ENCODE measurements around the gene BRD4. TPM values are rescaled to one million over a fixed set of nuclear protein-coding genes. Genes with fewer than 3 reads are reported as not detected.

Gene BRD4
- total and polyA plus RNA-seq, 2 experiments from 2014 or later, result 63.8 to 115 TPM

GRCh38 chr19:15238639-15239155 is 93.6 kb downstream of the BRD4 start:
- DNase-seq (ENCODE audit: low spot score) (peak; percentile 57), ATAC-seq (peak; percentile 34)
- Histone ChIP-seq H3F3A (replicated peaks; ENCODE audit: low read depth) (peaks cover 23% of the 10 kb centered on the region), H3K27ac (ENCODE audit: low read depth) (no peak overlapping the region), H3K79me2 (replicated peaks; ENCODE audit: insufficient read depth) (no peaks in the 10 kb centered on the region), H2AFZ (no peak overlapping the region), H3K4me3 (no peak overlapping the region), H3K9me2 (ENCODE audit: insufficient read depth) (no peaks in the 10 kb centered on the region), H3K36me3 (ENCODE audit: insufficient read depth) (peaks cover 10% of the 10 kb centered on the region), H3K27me3 (ENCODE audit: insufficient read depth) (no peaks in the 10 kb centered on the region), H4K20me1 (replicated peaks; ENCODE audit: insufficient read depth) (peaks cover 9% of the 10 kb centered on the region; the same call in 1 of the 2 replicates), H3K4me1 (ENCODE audit: insufficient read depth) (no peaks in the 10 kb centered on the region; the same call in 1 of the 2 replicates), H3K4me2 (no peak overlapping the region)
- peaks cover 55% of the 10 kb centered on the region for H3K36me3 Mint-ChIP-seq (ENCODE audit: low read depth)
- 0 out of 3 replicates have a peak, but pooled peaks cover 2% of the 10 kb centered on the region for H3K9me3 Mint-ChIP-seq
- H3K27ac Mint-ChIP-seq, result no peak overlapping the region
- peaks cover 27% of the 10 kb centered on the region for H3K27me3 Mint-ChIP-seq (ENCODE audit: insufficient read depth, low read depth, poor library complexity)
- H3K4me1 Mint-ChIP-seq, result peaks cover 5% of the 10 kb centered on the region; the same call in 2 of the 3 replicates
- no peak for TF ChIP-seq STAT1 (IDR thresholded peaks at IDR 0.05; ENCODE audit: unreplicated experiment)
- TF ChIP-seq CTCF (conservative IDR thresholded peaks at IDR 0.05; ENCODE audit: low read depth in 2 of 2), result 0 out of 4 replicates have a peak, but pooled peaks of 1 of the 2 experiments have one; percentile 6
- TF ChIP-seq EZH2phosphoT487 (IDR thresholded peaks at IDR 0.05; ENCODE audit: unreplicated experiment), result no peak
- TF ChIP-seq ZNF114 (CRISPR knock-in tag; IDR thresholded peaks at IDR 0.05), result no peak
- no peak overlapping the region for H3K4me3 Mint-ChIP-seq

- H3K36me3 Mint-ChIP-seq (ENCODE audit: low read depth), result peaks cover 50% of the 10 kb centered on the region
- peaks cover 3% of the 10 kb centered on the region; the same call in 1 of the 3 replicates for H3K4me1 Mint-ChIP-seq
- peaks cover 9% of the 10 kb centered on the region; the same call in 1 of the 2 replicates for H4K20me1 ChIP-seq (replicated peaks; ENCODE audit: insufficient read depth)
- no peak for ATAC-seq
- no peaks in the 10 kb centered on the region; the same call in 1 of the 2 replicates for H3K4me1 ChIP-seq (ENCODE audit: insufficient read depth)
- H2AFZ ChIP-seq, result no peak overlapping the region
- H3K4me3 ChIP-seq, result no peak overlapping the region
- no peak overlapping the region for H3K4me3 Mint-ChIP-seq
- H3K79me2 ChIP-seq (replicated peaks; ENCODE audit: insufficient read depth), result no peaks in the 10 kb centered on the region
- no peak overlapping the region for H3K27ac ChIP-seq (ENCODE audit: low read depth)
- no peak overlapping the region for H3K4me2 ChIP-seq
- peaks cover 23% of the 10 kb centered on the region for H3K27me3 Mint-ChIP-seq (ENCODE audit: insufficient read depth, low read depth, poor library complexity)
- peaks cover 23% of the 10 kb centered on the region for H3F3A ChIP-seq (replicated peaks; ENCODE audit: low read depth)
- peaks cover 10% of the 10 kb centered on the region; the same call in 1 of the 2 replicates for H3K36me3 ChIP-seq (ENCODE audit: insufficient read depth)
- no peaks in the 10 kb centered on the region for H3K27me3 ChIP-seq (ENCODE audit: insufficient read depth)
- H3K27ac Mint-ChIP-seq, result no peak overlapping the region
- no peaks in the 10 kb centered on the region for H3K9me2 ChIP-seq (ENCODE audit: insufficient read depth)
- no peaks in the 10 kb centered on the region for H3K9me3 Mint-ChIP-seq
- no peak for DNase-seq (ENCODE audit: low spot score)
- TF ChIP-seq EZH2 (IDR thresholded peaks at IDR 0.05; ENCODE audit: low read depth, unreplicated experiment) (no peak), ZNF331 (CRISPR knock-in tag; IDR thresholded peaks at IDR 0.05; ENCODE audit: low read depth) (no peak), ETS1 (IDR thresholded peaks at IDR 0.05) (no peak), JUNB (IDR thresholded peaks at IDR 0.05; ENCODE audit: unreplicated experiment) (no peak), ZNF114 (CRISPR knock-in tag; IDR thresholded peaks at IDR 0.05) (no peak), CREB1 (CRISPR knock-in tag; IDR thresholded peaks at IDR 0.05; ENCODE audit: low read depth) (no peak), ZNF462 (CRISPR knock-in tag; IDR thresholded peaks at IDR 0.05) (no peak), NANOG (IDR thresholded peaks at IDR 0.05; ENCODE audit: borderline replicate concordance) (no peak), STAT1 (IDR thresholded peaks at IDR 0.05; ENCODE audit: unreplicated experiment) (no peak)
Observed at GRCh38 chr19:15237759-15238638, 94.3 kb downstream of the BRD4 start.
